RWPE1 (cell line): ENCODE data around the gene XPNPEP1.

Experiments
- CTCF ChIA-PET: fragments of 350-600 bp; sonication (Branson Sonifier 250); formaldehyde crosslinking; extraction: SDS; loops from one replicate; lab custom pipeline; 2021; lab: Yijun Ruan, JAX
- POLR2A ChIA-PET: fragments of 400-600 bp; formaldehyde crosslinking; extraction: SDS; loops from one replicate; lab custom pipeline; 2020; ENCODE audit warnings: antibody characterized with exemption; ENCODE audit not compliant: low non-redundant PET; lab: Yijun Ruan, JAX
- DNase-seq: peaks from one replicate; pipeline ENCODE4 v3.0.0; 2012; ENCODE audit warnings: low spot score
- H3K27ac ChIP-seq: fragments of 450-650 bp; 2 replicates; pipeline ENCODE4 v1.5.1; 2017
- CTCF ChIP-seq: fragments of 450-650 bp; conservative IDR thresholded peaks from 2 replicates; pipeline ENCODE4 v1.5.1; 2017; ENCODE audit warnings: low read depth, mild to moderate bottlenecking

Gene XPNPEP1

GRCh38 chr10:109933984-109934565 is 10.8 kb upstream of the XPNPEP1 start:
- no peak for DNase-seq
- TF ChIP-seq CTCF, result no peak
- CTCF ChIA-PET, result no interaction called here
- no peak overlapping the region for H3K27ac ChIP-seq
- POLR2A ChIA-PET, result no interaction called here

- H3K27ac ChIP-seq, result no peak overlapping the region
- CTCF ChIA-PET, result no interaction called here
- POLR2A ChIA-PET, result no interaction called here
- no peak for DNase-seq
- TF ChIP-seq CTCF, result no peak
Measured at GRCh38 chr10:109932968-109933367, 9.7 kb upstream of the XPNPEP1 start.

- no peak for DNase-seq
- ChIA-PET CTCF (no interaction called here), POLR2A (no interaction called here)
- H3K27ac ChIP-seq, result no peak overlapping the region
- no peak for TF ChIP-seq CTCF
Measured at GRCh38 chr10:109932391-109932790, 9.1 kb upstream of the XPNPEP1 start.

- no peak for DNase-seq
- no peak for TF ChIP-seq CTCF
- POLR2A ChIA-PET, result no interaction called here
- CTCF ChIA-PET, result interaction anchor here (0.6 kb wide), 1 partner anchor 18 kb away, joined by 3 read pairs; no protein-coding TSS in a partner anchor
- H3K27ac ChIP-seq, result no peak overlapping the region
Measured at GRCh38 chr10:109931163-109931562, 7.9 kb upstream of the XPNPEP1 start.

- ChIA-PET CTCF (no interaction called here), POLR2A (no interaction called here)
- H3K27ac ChIP-seq, result no peak overlapping the region
- TF ChIP-seq CTCF, result no peak
- DNase-seq, result no peak
Measured at GRCh38 chr10:109929501-109930219, 6.3 kb upstream of the XPNPEP1 start.

- TF ChIP-seq CTCF, result no peak
- CTCF ChIA-PET, result interaction anchor here (0.6 kb wide), 2 partner anchors 105 to 864 kb away, joined by 3 read pairs; no protein-coding TSS in a partner anchor
- POLR2A ChIA-PET, result no interaction called here
- DNase-seq, result no peak
- no peak overlapping the region for H3K27ac ChIP-seq
Measured at GRCh38 chr10:109928475-109928891, 5.2 kb upstream of the XPNPEP1 start.
